Psoas muscle (tissue), 8 donors: ENCODE measurements around the gene SLC39A11. TPM values are rescaled to one million over a fixed set of nuclear protein-coding genes. Genes with fewer than 3 reads are reported as not detected.

Experiments used
- ATAC-seq, 4 donors: fragments of 200-7000 bp; cut with Tn5 transposase; one replicate each; pipeline ENCODE4 v1.9.1; 2020; ENCODE audit warnings: moderate library complexity in 3 of 4, mild to moderate bottlenecking in 2 of 4
- DNase-seq, 2 donors: peaks; one replicate each; pipeline ENCODE4 v3.0.0-alpha.2; 2020
- H3K27ac ChIP-seq: fragments of 200-600 bp; one replicate; pipeline ENCODE4 v1.8.0; 2022
- H3K27me3 ChIP-seq, 3 donors: fragments of 200-600 bp in 1 of 3; one replicate each; pipeline versions ENCODE4 v1.6.1 to v1.8.0; 2013 to 2022; ENCODE audit warnings: low read length in 2 of 3, mild to moderate bottlenecking in 2 of 3, moderate library complexity in 1 of 3; ENCODE audit not compliant: insufficient read depth in 3 of 3
- H3K36me3 ChIP-seq, 2 donors: fragments of 200-600 bp in 1 of 2; one replicate each; pipeline versions ENCODE4 v1.6.1 to v1.8.0; 2013 to 2022; ENCODE audit warnings: low read depth in 1 of 2, mild to moderate bottlenecking in 1 of 2, moderate library complexity in 1 of 2; ENCODE audit not compliant: insufficient read depth in 1 of 2
- H3K4me1 ChIP-seq: fragments of 200-600 bp; one replicate; pipeline ENCODE4 v1.8.0; 2022
- H3K4me3 ChIP-seq: fragments of 200-600 bp; one replicate; pipeline ENCODE4 v1.8.0; 2022; ENCODE audit warnings: mild to moderate bottlenecking
- H3K9me3 ChIP-seq: fragments of 200-600 bp; one replicate; pipeline ENCODE4 v1.8.0; 2022
- CTCF ChIP-seq: fragments of 200-600 bp; IDR thresholded peaks from one replicate; pipeline ENCODE4 v1.8.0; 2022; ENCODE audit warnings: antibody characterized with exemption
- WGBS, 3 donors: extraction: QIAGEN DNeasy Blood & Tissue Kit; methylation state at CpG; one replicate each; pipeline versions ENCODE4 v1.1.6 to v1.1.7; 2013; 5-methylcytosine and 5-hydroxymethylcytosine counted together
- intact Hi-C, 2 donors: fragments of 100-400 bp; cut with DNase I; formaldehyde crosslinking; loops; one replicate each; pipeline versions ENCODE4 v1.11.0 to v1.14.2; 2022
- polyA plus RNA-seq, 3 donors: library from polyadenylated mRNA; stranded (reverse); fragments of 200-250 nt; gene quantifications; one replicate each; pipeline ENCODE4 v1.2.3, GENCODE V29; 2013
- total RNA-seq, 4 donors: library from RNA; stranded (reverse); fragmentation: NEBNext Ultra II Directional in 2 of 4; extraction: Animal tissue kit (Norgen Biotek cat#: 25700) in 2 of 4; gene quantifications; one replicate each; pipeline versions ENCODE4 v1.2.1 to v1.2.4, GENCODE V29; 2021 to 2023
- donor health status: healthy with polysubstance abuse.
- donor health status: DM: no; HTN: no; CAD: no; lungs with moderate emphysema.
- donor health status: Bipolar disorder and iron deficiency.
- donor health status: healthy.
- donor health status: DM: yes; HTN: yes; CAD: no.
- donor health status: DM: no; HTN: no; CAD: no.
- donor health status: DM: no; HTN: no; CAD: no.
- donor health status: DM: yes; HTN: yes; CAD: no.

SLC39A11 gene
- total and polyA plus RNA-seq, 7 donors = 1.6 to 9.7 (median 7.9) TPM

- Histone ChIP-seq H3K27ac (no peak overlapping the region), H3K9me3 (peaks cover 5% of the 10 kb centered on the region), H3K36me3 (no peaks in the 10 kb centered on the region), H3K4me3 (no peak overlapping the region), H3K4me1 (no peaks in the 10 kb centered on the region), H3K27me3 (no peaks in the 10 kb centered on the region)
- 73 to 82% (median 73%) methylated on average over 9 of the region's 9 CpGs for WGBS, 3 donors
- intact Hi-C loops = no loop called here
- no peak for TF ChIP-seq CTCF
- ATAC-seq = no peak
- no peak for DNase-seq
These were observed 287.4 kb downstream of the SLC39A11 start for GRCh38 chr17:72804949-72805707.

GRCh38 chr17:72802726-72803125, 289.8 kb downstream of the SLC39A11 start:
- peaks cover 8% of the 10 kb centered on the region for H3K9me3 ChIP-seq

GRCh38 chr17:72797142-72797541, 295.3 kb downstream of the SLC39A11 start:
- Histone ChIP-seq H3K36me3 (no peaks in the 10 kb centered on the region), H3K4me1 (no peaks in the 10 kb centered on the region), H3K27ac (no peak overlapping the region), H3K27me3 (no peaks in the 10 kb centered on the region), H3K4me3 (no peak overlapping the region), H3K9me3 (peaks cover 19% of the 10 kb centered on the region)
- no peak for TF ChIP-seq CTCF
- DNase-seq (no peak), ATAC-seq (no peak)
- WGBS, 3 donors = 69 to 98% (median 97%) methylated on average over 2 of the region's 2 CpGs
- intact Hi-C loops = no loop called here

More at GRCh38 chr17:72802726-72803125, 289.8 kb downstream of the SLC39A11 start:
- Histone ChIP-seq H3K4me3 (no peak overlapping the region), H3K36me3 (no peaks in the 10 kb centered on the region), H3K4me1 (no peaks in the 10 kb centered on the region), H3K27me3 (no peaks in the 10 kb centered on the region), H3K27ac (no peak overlapping the region)
- 66 to 80% (median 67%) methylated on average over 8 of the region's 8 CpGs for WGBS, 3 donors
- TF ChIP-seq CTCF = no peak
- intact Hi-C loops = no loop called here
- ATAC-seq (no peak), DNase-seq (no peak)

GRCh38 chr17:72795941-72796340, 296.5 kb downstream of the SLC39A11 start:
- TF ChIP-seq CTCF = no peak
- Histone ChIP-seq H3K36me3 (peaks cover 0 to 2% of the 10 kb centered on the region in 2 donors), H3K27me3 (no peaks in the 10 kb centered on the region), H3K9me3 (peaks cover 15% of the 10 kb centered on the region), H3K4me1 (no peaks in the 10 kb centered on the region), H3K4me3 (no peak overlapping the region), H3K27ac (no peak overlapping the region)
- no peak for ATAC-seq
- WGBS, 3 donors = 79 to 87% (median 81%) methylated on average over 5 of the region's 5 CpGs
- DNase-seq = no peak
- intact Hi-C loops = no loop called here

- Histone ChIP-seq H3K9me3 (peaks cover 13% of the 10 kb centered on the region), H3K27me3 (no peaks in the 10 kb centered on the region), H3K4me1 (no peaks in the 10 kb centered on the region), H3K36me3 (peaks cover 0 to 2% of the 10 kb centered on the region in 2 donors), H3K4me3 (no peak overlapping the region), H3K27ac (no peak overlapping the region)
- TF ChIP-seq CTCF = no peak
- intact Hi-C loops = no loop called here
- no peak for ATAC-seq
- DNase-seq = no peak
- WGBS, 3 donors = 74 to 87% (median 79%) methylated on average over 5 of the region's 5 CpGs
These were observed 298.3 kb downstream of the SLC39A11 start for GRCh38 chr17:72794152-72794551.
